ENCODE measurements around the gene FAXC. TPM values are rescaled to one million over a fixed set of nuclear protein-coding genes. Genes with fewer than 3 reads are reported as not detected.

FAXC gene
- total and polyA plus RNA-seq, 2 of the 13 experiments (the other 11 are each of a cell fraction or from before 2014, with no cell fraction given), result 0.11 to 0.63 TPM

DNA sequence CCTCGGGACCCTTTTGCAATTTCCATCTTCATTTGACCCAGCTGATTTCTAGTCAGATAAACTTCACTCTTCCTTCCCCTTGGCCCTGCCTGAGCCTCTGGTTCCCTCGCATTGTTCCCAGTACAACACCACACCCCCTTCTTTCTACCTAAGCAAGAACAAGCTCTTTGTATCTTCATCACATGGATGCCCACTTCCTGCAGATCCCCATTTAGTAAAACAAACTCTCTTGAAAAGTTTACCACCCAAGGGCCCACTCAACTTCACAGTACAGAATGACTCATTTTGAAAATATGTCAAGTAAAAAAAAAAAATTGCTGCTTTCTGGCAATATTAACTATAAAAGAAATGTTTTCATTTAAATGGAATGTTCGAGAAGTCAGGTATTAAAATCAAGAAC is 5.2 kb downstream of the FAXC start:
- ChIA-PET POLR2A (no interaction called here), CTCF (ENCODE audit: low intra/inter-chr PET ratio, low total read pairs) (no interaction called here)
- WGBS (ENCODE audit: low lambda C conversion rate), result under 1% methylated on average over 3 of the region's 3 CpGs
- DNase-seq (ENCODE audit: low spot score) (peak; percentile 9), FAIRE-seq (no peak), ATAC-seq (no peak)
- H3K4me2 ChIP-seq (ENCODE audit: low read depth, low read length), result no peak overlapping the region
- in situ Hi-C loops (cut with HindIII; ENCODE audit: extremely low pct_ligation_motif_present, low pct_unique_long_range_greater_than_20kb) (loop anchor here (25.0 kb wide), 1 partner anchor 468 kb away; no protein-coding TSS in a partner anchor), intact Hi-C loops (cut with micrococcal nuclease; ENCODE audit: unreplicated experiment) (no loop called here)
- TF ChIP-seq ZNF263 (CRISPR knock-in tag; IDR thresholded peaks at IDR 0.05) (no peak), MAF1 (CRISPR knock-in tag; IDR thresholded peaks at IDR 0.05; ENCODE audit: borderline replicate concordance) (no peak), SOX13 (IDR thresholded peaks at IDR 0.05) (no peak), SOX13 (CRISPR knock-in tag; conservative IDR thresholded peaks at IDR 0.05 in 1 of 2, IDR thresholded peaks at IDR 0.05 in 1 of 2) (no peak), ZNF766 (CRISPR knock-in tag; IDR thresholded peaks at IDR 0.05; ENCODE audit: borderline replicate concordance) (no peak), SMARCC2 (IDR thresholded peaks at IDR 0.05) (no peak), PCBP2 (optimal IDR thresholded peaks at IDR 0.05; ENCODE audit: low read depth, low read length, poor library complexity, severe bottlenecking) (no peak)
- TF ChIP-seq, protein P1, sequence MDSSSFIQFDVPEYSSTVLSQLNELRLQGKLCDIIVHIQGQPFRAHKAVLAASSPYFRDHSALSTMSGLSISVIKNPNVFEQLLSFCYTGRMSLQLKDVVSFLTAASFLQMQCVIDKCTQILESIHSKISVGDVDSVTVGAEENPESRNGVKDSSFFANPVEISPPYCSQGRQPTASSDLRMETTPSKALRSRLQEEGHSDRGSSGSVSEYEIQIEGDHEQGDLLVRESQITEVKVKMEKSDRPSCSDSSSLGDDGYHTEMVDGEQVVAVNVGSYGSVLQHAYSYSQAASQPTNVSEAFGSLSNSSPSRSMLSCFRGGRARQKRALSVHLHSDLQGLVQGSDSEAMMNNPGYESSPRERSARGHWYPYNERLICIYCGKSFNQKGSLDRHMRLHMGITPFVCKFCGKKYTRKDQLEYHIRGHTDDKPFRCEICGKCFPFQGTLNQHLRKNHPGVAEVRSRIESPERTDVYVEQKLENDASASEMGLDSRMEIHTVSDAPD (CRISPR knock-in tag; IDR thresholded peaks at IDR 0.05), result no peak
- TF ChIP-seq, protein P2, sequence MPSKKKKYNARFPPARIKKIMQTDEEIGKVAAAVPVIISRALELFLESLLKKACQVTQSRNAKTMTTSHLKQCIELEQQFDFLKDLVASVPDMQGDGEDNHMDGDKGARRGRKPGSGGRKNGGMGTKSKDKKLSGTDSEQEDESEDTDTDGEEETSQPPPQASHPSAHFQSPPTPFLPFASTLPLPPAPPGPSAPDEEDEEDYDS (CRISPR knock-in tag; IDR thresholded peaks at IDR 0.05), result no peak
- TF ChIP-seq, protein P3, sequence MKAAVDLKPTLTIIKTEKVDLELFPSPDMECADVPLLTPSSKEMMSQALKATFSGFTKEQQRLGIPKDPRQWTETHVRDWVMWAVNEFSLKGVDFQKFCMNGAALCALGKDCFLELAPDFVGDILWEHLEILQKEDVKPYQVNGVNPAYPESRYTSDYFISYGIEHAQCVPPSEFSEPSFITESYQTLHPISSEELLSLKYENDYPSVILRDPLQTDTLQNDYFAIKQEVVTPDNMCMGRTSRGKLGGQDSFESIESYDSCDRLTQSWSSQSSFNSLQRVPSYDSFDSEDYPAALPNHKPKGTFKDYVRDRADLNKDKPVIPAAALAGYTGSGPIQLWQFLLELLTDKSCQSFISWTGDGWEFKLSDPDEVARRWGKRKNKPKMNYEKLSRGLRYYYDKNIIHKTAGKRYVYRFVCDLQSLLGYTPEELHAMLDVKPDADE (CRISPR knock-in tag; IDR thresholded peaks at IDR 0.05), result no peak
- H2AFZ ChIP-seq (ENCODE audit: low read length), result no peak overlapping the region
- H3K4me3 ChIP-seq (replicated peaks in 1 of 3; ENCODE audit: insufficient read depth in 1 of 3, low read depth in 2 of 3, low read length in 3 of 3), result no peak overlapping the region
- H3K79me2 ChIP-seq (ENCODE audit: insufficient read depth, low read length), result no peaks in the 10 kb centered on the region
- peaks cover 0 to 16% of the 10 kb centered on the region in 2 experiments; a peak in 3 of 5 replicates for H3K27me3 ChIP-seq (ENCODE audit: control insufficient read depth in 1 of 2, insufficient read depth in 2 of 2, low read length in 2 of 2)
- H3K4me1 ChIP-seq (ENCODE audit: insufficient read depth, low read length), result 0 out of 2 replicates have a peak, but pooled peaks cover 5% of the 10 kb centered on the region
- no peaks in the 10 kb centered on the region for H3K36me3 ChIP-seq (replicated peaks in 1 of 2; ENCODE audit: control insufficient read depth in 1 of 2, insufficient read depth in 2 of 2, low read length in 2 of 2)
- H3K27ac ChIP-seq (ENCODE audit: extremely low read length, insufficient read depth, low read length), result no peak overlapping the region
- no TSS peak for BruUV-seq (replicated peaks)
- H3K9ac ChIP-seq (ENCODE audit: insufficient read depth, low read depth, low read length), result no peak overlapping the region
- H3K9me3 ChIP-seq (ENCODE audit: low read length), result no peaks in the 10 kb centered on the region
- no peaks in the 10 kb centered on the region for H4K20me1 ChIP-seq (ENCODE audit: insufficient read depth, low read length)
